Chondrocyte (in vitro differentiated cells): ENCODE results near the gene ADM. TPM values are rescaled to one million over a fixed set of nuclear protein-coding genes. Genes with fewer than 3 reads are reported as not detected.

ENCODE experiments used
- DNase-seq: peaks from one replicate; pipeline ENCODE4 v3.0.0; 2021; ENCODE audit warnings: mixed read lengths, low spot score
- H3K27ac Mint-ChIP-seq: one replicate; pipeline ENCODE4 v1.8.0; 2021; ENCODE audit warnings: mild to moderate bottlenecking, moderate library complexity, mixed read lengths; ENCODE audit not compliant: unreplicated experiment
- H3K27me3 Mint-ChIP-seq: 2 replicates; pipeline ENCODE4 v1.8.0; 2021; ENCODE audit warnings: low read depth, mixed read lengths
- H3K36me3 Mint-ChIP-seq: 2 replicates; pipeline ENCODE4 v1.8.0; 2021; ENCODE audit warnings: low read depth, mixed read lengths
- H3K4me1 Mint-ChIP-seq: 2 replicates; pipeline ENCODE4 v1.8.0; 2021; ENCODE audit warnings: low read depth, mild to moderate bottlenecking, mixed read lengths
- H3K4me3 Mint-ChIP-seq: one replicate; pipeline ENCODE4 v1.8.0; 2021; ENCODE audit warnings: mild to moderate bottlenecking, moderate library complexity, mixed read lengths; ENCODE audit not compliant: unreplicated experiment
- H3K9me3 Mint-ChIP-seq: 2 replicates; pipeline ENCODE4 v1.8.0; 2021; ENCODE audit warnings: low read depth, mixed read lengths
- total RNA-seq: library from RNA; stranded (reverse); gene quantifications from 3 replicates; pipeline ENCODE4 v1.2.1, GENCODE V29; 2021
- TF ChIP-seq, protein P1 (sequence below): fragments of 200-600 bp; sonication (generic); IDR thresholded peaks from 2 replicates; pipeline ENCODE4 v1.5.0; 2021; ENCODE audit warnings: antibody characterized with exemption, mild to moderate bottlenecking, moderate library complexity

Gene ADM
- total RNA-seq, 1 donor from 2014 or later, result 53.8 TPM

DNA sequence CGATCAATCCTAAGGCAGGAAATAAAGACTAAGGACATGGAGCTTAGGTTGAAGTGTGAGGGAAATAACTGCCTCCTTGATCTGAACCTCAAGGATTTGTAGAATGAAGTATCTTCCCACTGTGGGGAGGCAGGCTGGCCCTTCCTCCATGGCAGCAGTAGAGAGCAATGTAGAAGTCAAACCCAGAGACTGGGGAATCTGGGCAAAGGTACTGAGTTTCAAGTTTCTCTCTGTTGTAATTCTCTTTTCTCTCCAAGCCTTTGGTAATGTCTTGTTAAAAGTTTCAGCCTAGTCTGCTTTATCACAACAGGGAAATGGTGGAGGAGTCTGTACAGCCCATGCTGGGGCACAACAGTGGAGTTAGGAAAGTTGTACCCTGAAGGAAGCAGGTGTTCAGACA lies 49.5 kb downstream of the ADM start:
- peaks cover 29% of the 10 kb centered on the region for H3K4me1 Mint-ChIP-seq
- H3K27me3 Mint-ChIP-seq, result no peaks in the 10 kb centered on the region
- H3K27ac Mint-ChIP-seq, result no peak overlapping the region
- TF ChIP-seq, protein P1, sequence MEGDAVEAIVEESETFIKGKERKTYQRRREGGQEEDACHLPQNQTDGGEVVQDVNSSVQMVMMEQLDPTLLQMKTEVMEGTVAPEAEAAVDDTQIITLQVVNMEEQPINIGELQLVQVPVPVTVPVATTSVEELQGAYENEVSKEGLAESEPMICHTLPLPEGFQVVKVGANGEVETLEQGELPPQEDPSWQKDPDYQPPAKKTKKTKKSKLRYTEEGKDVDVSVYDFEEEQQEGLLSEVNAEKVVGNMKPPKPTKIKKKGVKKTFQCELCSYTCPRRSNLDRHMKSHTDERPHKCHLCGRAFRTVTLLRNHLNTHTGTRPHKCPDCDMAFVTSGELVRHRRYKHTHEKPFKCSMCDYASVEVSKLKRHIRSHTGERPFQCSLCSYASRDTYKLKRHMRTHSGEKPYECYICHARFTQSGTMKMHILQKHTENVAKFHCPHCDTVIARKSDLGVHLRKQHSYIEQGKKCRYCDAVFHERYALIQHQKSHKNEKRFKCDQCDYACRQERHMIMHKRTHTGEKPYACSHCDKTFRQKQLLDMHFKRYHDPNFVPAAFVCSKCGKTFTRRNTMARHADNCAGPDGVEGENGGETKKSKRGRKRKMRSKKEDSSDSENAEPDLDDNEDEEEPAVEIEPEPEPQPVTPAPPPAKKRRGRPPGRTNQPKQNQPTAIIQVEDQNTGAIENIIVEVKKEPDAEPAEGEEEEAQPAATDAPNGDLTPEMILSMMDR, result no peak
- H3K36me3 Mint-ChIP-seq, result no peaks in the 10 kb centered on the region
- H3K4me3 Mint-ChIP-seq, result no peak overlapping the region
- no peak for DNase-seq
- H3K9me3 Mint-ChIP-seq, result peaks cover 12% of the 10 kb centered on the region

DNA sequence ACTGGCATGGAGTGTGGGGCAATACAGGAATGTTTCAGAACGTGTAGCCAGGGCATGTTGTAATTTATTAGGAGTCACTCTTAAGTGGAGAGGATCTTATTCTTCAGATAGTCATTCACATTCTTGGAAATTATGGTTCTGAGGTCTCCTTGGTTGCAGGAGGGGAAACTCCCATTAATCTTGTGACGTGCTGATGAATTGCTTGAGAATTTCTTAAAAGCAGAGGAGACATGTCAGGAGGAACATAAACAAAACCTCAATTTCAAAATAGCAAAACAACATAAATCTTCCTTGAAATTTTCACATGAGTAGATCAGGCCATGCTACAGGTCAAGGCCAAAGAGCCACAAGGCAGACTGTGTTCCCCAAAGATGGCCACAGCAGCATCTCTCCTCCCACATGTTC lies 50.4 kb downstream of the ADM start:
- H3K27me3 Mint-ChIP-seq, result no peaks in the 10 kb centered on the region
- no peak for DNase-seq
- H3K36me3 Mint-ChIP-seq, result peaks cover 2% of the 10 kb centered on the region
- no peak overlapping the region for H3K27ac Mint-ChIP-seq
- peaks cover 26% of the 10 kb centered on the region for H3K4me1 Mint-ChIP-seq
- TF ChIP-seq, protein P1, result no peak
- H3K4me3 Mint-ChIP-seq, result no peak overlapping the region
- H3K9me3 Mint-ChIP-seq, result peaks cover 16% of the 10 kb centered on the region

DNA sequence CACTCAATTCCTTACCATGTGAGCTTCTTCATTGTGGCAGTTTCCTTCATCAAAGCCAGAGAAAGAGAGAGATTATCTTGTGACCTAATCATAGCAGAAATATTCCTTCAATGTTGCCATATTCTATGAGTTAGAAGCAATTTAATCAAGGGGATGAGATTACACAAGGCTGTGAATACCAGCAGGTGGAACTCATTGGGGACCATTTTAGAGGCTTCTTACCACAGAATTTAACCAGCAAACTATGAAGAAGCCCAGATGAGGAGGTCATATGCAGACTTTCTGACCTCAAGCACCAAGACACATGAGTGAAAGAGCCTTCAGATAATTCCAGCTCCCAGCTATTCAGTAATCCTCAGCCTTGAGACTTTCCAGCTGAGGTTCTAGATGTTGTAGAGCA lies 51.3 kb downstream of the ADM start:
- Mint-ChIP-seq H3K36me3 (peaks cover 2% of the 10 kb centered on the region), H3K9me3 (peaks cover 13% of the 10 kb centered on the region), H3K27me3 (no peaks in the 10 kb centered on the region), H3K4me3 (no peak overlapping the region), H3K4me1 (peaks cover 19% of the 10 kb centered on the region), H3K27ac (no peak overlapping the region)
- DNase-seq, result no peak
- TF ChIP-seq, protein P1, result no peak

Other genes with a start within 250 kb of the ADM start
- gene SBF2, start 10.9 kb upstream of the ADM start, total RNA-seq, result 44.5 to 49.2 TPM (median 47.8 TPM) in 3 replicates
- 2.2 to 3.1 TPM (median 2.3 TPM) in 3 replicates for gene AMPD3, start 150.2 kb downstream of the ADM start, total RNA-seq
- gene RNF141, start 236.1 kb downstream of the ADM start, total RNA-seq, result 18.9 to 35.9 TPM (median 30.4 TPM) in 3 replicates